Measurements from ENCODE around the gene COL1A1. TPM values are rescaled to one million over a fixed set of nuclear protein-coding genes. Genes with fewer than 3 reads are reported as not detected.

Gene COL1A1
- polyA plus RNA-seq, 3 donors = not detected

DNA sequence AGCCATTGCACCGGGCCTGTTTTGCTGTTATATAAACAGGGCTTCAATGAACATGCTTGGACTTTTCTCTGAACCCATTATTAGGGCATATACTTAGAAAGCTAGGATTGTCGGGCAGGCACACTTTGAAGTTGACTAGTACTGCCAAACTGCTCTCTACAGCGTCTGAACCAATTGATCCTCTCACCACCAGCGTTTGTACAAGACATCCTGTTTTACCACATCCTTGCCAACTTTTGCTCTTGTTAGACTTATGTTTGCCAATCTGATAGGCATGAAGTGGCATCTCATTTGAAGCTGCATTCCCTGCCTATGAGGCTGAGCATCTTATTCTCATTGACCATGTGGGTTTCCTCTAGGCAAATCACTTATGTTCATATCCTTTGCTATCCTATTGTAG, 43.5 kb downstream of the COL1A1 start:
- intact Hi-C loops (cut with micrococcal nuclease) = no loop called here
- Histone ChIP-seq H3K4me3 (replicated peaks in 1 of 3; ENCODE audit: low read depth in 2 of 3, low read length in 3 of 3) (no peak overlapping the region), H2AFZ (ENCODE audit: insufficient read depth, low read depth, low read length, poor library complexity, severe bottlenecking) (no peak overlapping the region), H4K20me1 (ENCODE audit: insufficient read depth, low read length) (peaks cover 15% of the 10 kb centered on the region), H3K27ac (ENCODE audit: low read depth in 1 of 2, low read length in 2 of 2) (no peak overlapping the region), H3K27me3 (ENCODE audit: control insufficient read depth in 2 of 2, insufficient read depth in 2 of 2, low read length in 2 of 2) (peaks cover 4 to 9% of the 10 kb centered on the region in 2 donors), H3K79me2 (ENCODE audit: insufficient read depth, low read length) (peaks cover 4% of the 10 kb centered on the region), H3K4me1 (ENCODE audit: control insufficient read depth in 1 of 2, insufficient read depth in 2 of 2, low read length in 2 of 2) (peaks cover 41 to 47% of the 10 kb centered on the region in 2 donors), H3K9ac (ENCODE audit: insufficient read depth, low read length, poor library complexity, severe bottlenecking) (no peak overlapping the region), H3K4me2 (replicated peaks; ENCODE audit: extremely low read depth, low read length, poor library complexity, severe bottlenecking) (no peak overlapping the region), H3K9me3 (replicated peaks in 1 of 2; ENCODE audit: control insufficient read depth in 1 of 2, insufficient read depth in 1 of 2, low read length in 2 of 2) (no peaks in the 10 kb centered on the region), H3K36me3 (replicated peaks in 1 of 2; ENCODE audit: control insufficient read depth in 1 of 2, insufficient read depth in 2 of 2, low read length in 2 of 2) (no peaks in the 10 kb centered on the region)
- WGBS (ENCODE audit: insufficient coverage) = 80% methylated on average over 3 of the region's 4 CpGs
- no peak overlapping the region for H3K4me3 Mint-ChIP-seq
- peaks cover 0 to 4% (median 0%) of the 10 kb centered on the region in 7 donors for H3K9me3 Mint-ChIP-seq
- no peak for DNase-seq
- no peaks in the 10 kb centered on the region for H3K36me3 Mint-ChIP-seq
- TF ChIP-seq, protein P1, sequence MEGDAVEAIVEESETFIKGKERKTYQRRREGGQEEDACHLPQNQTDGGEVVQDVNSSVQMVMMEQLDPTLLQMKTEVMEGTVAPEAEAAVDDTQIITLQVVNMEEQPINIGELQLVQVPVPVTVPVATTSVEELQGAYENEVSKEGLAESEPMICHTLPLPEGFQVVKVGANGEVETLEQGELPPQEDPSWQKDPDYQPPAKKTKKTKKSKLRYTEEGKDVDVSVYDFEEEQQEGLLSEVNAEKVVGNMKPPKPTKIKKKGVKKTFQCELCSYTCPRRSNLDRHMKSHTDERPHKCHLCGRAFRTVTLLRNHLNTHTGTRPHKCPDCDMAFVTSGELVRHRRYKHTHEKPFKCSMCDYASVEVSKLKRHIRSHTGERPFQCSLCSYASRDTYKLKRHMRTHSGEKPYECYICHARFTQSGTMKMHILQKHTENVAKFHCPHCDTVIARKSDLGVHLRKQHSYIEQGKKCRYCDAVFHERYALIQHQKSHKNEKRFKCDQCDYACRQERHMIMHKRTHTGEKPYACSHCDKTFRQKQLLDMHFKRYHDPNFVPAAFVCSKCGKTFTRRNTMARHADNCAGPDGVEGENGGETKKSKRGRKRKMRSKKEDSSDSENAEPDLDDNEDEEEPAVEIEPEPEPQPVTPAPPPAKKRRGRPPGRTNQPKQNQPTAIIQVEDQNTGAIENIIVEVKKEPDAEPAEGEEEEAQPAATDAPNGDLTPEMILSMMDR (IDR thresholded peaks at IDR 0.05) = no peak
- peaks cover 44% of the 10 kb centered on the region for H3K4me1 Mint-ChIP-seq
- H3K27ac Mint-ChIP-seq = no peak overlapping the region
- peaks cover 7 to 27% (median 12%) of the 10 kb centered on the region in 3 donors for H3K27me3 Mint-ChIP-seq (ENCODE audit: low read depth in 3 of 3)

DNA sequence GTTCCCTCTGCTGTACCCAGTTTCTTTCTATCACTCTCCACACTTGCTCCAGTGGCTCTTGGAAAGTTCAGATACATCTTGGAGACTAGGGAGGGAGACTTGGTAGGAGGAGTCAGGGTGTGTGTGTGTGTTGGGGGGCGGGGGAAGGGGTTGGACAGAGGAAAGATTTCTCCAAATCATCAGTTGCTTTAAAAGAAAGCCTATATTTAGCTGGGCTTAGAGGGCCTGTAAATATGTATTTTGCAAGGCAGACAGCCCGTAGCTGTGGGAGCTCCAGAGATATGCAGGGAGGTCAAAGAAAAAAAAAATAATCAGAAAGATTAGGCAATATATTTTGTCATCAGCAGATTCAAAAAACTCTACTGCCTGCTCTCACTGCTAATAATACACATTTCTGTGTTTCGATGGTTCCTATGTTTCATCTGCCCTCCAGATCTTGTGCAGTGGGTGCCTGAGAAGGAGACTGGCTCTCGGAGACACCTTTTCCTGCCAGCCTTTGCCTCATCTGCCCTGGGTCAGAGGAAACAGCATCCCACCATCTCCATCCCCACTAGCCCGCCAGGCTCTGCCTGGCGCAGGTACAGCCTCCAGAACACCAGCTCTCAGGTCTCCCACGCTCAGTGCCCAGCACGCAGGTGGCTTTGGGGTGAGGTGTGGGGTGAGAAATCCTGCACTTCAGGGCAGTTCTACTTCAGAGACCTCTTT, 46.2 kb downstream of the COL1A1 start:
- WGBS (ENCODE audit: insufficient coverage) = 0% methylated on average over 1 of the region's 8 CpGs
- intact Hi-C loops (cut with micrococcal nuclease) = no loop called here
- peaks cover 0 to 13% (median 4%) of the 10 kb centered on the region in 3 donors for H3K27me3 Mint-ChIP-seq (ENCODE audit: low read depth in 3 of 3)
- no peaks in the 10 kb centered on the region for H3K36me3 Mint-ChIP-seq
- peaks cover 40% of the 10 kb centered on the region for H3K4me1 Mint-ChIP-seq
- H2AFZ ChIP-seq (ENCODE audit: insufficient read depth, low read depth, low read length, poor library complexity, severe bottlenecking) = no peak overlapping the region
- H3K4me3 ChIP-seq (replicated peaks in 1 of 3; ENCODE audit: low read depth in 2 of 3, low read length in 3 of 3) = peak overlapping the region in 1 of 3 experiments; percentile 21
- peaks cover 0 to under 1% of the 10 kb centered on the region in 2 donors for H3K27me3 ChIP-seq (ENCODE audit: control insufficient read depth in 2 of 2, insufficient read depth in 2 of 2, low read length in 2 of 2)
- H3K4me2 ChIP-seq (replicated peaks; ENCODE audit: extremely low read depth, low read length, poor library complexity, severe bottlenecking) = peak overlapping the region; percentile 28
- H4K20me1 ChIP-seq (ENCODE audit: insufficient read depth, low read length) = peaks cover 22% of the 10 kb centered on the region
- no peak overlapping the region for H3K27ac ChIP-seq (ENCODE audit: low read depth in 1 of 2, low read length in 2 of 2)
- no peaks in the 10 kb centered on the region for H3K9me3 ChIP-seq (replicated peaks in 1 of 2; ENCODE audit: control insufficient read depth in 1 of 2, insufficient read depth in 1 of 2, low read length in 2 of 2)
- no peak overlapping the region for H3K9ac ChIP-seq (ENCODE audit: insufficient read depth, low read length, poor library complexity, severe bottlenecking)
- peak overlapping the region in 1 of 2 donors; percentile 35 for H3K4me3 Mint-ChIP-seq
- TF ChIP-seq, protein P1 (IDR thresholded peaks at IDR 0.05) = no peak
- H3K4me1 ChIP-seq (ENCODE audit: control insufficient read depth in 1 of 2, insufficient read depth in 2 of 2, low read length in 2 of 2) = peaks cover 41 to 49% of the 10 kb centered on the region in 2 donors
- peak overlapping the region in 1 of 7 donors; percentile 72 for H3K27ac Mint-ChIP-seq
- H3K36me3 ChIP-seq (replicated peaks in 1 of 2; ENCODE audit: control insufficient read depth in 1 of 2, insufficient read depth in 2 of 2, low read length in 2 of 2) = no peaks in the 10 kb centered on the region
- H3K9me3 Mint-ChIP-seq = no peaks in the 10 kb centered on the region
- H3K79me2 ChIP-seq (ENCODE audit: insufficient read depth, low read length) = peaks cover 25% of the 10 kb centered on the region
- no peak for DNase-seq

All from CD14-positive monocyte (primary cell).